ENCODE data around the gene SART3.

Gene SART3

DNA sequence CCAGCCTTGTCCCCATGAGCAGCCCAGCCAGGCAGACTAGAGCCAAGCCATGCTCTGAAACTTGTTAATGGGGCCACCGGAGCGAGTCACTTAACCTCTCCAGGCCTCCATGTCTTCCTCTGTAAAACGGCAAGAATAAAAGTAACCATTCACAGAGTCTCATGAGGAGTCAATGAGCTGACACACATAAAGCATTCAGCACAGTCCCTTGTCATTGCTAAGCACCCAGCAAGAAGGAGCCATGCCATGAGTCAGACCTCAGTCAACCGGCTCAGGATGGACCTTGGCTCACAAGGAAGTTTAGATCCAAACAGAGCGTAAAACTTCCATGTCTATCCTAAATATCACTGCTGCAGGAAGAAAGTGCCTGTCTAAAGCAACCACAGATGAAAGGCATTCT, 35.3 kb downstream of the SART3 start:
- H3K27ac ChIP-seq (ENCODE audit: low read depth, low read length), result no peak overlapping the region
- H3K9me3 ChIP-seq (ENCODE audit: low read length), result no peaks in the 10 kb centered on the region
- H3K4me1 ChIP-seq (ENCODE audit: insufficient read depth, low read length), result no peaks in the 10 kb centered on the region
- no peak overlapping the region for H3K4me3 ChIP-seq (ENCODE audit: low read depth in 1 of 2, low read length in 2 of 2)
- H3K9ac ChIP-seq (ENCODE audit: low read length), result no peak overlapping the region
- H3K36me3 ChIP-seq (ENCODE audit: insufficient read depth, low read length), result peaks cover 95% of the 10 kb centered on the region
- no peaks in the 10 kb centered on the region for H3K27me3 ChIP-seq (ENCODE audit: control insufficient read depth in 1 of 2, insufficient read depth in 2 of 2, low read length in 2 of 2)

DNA sequence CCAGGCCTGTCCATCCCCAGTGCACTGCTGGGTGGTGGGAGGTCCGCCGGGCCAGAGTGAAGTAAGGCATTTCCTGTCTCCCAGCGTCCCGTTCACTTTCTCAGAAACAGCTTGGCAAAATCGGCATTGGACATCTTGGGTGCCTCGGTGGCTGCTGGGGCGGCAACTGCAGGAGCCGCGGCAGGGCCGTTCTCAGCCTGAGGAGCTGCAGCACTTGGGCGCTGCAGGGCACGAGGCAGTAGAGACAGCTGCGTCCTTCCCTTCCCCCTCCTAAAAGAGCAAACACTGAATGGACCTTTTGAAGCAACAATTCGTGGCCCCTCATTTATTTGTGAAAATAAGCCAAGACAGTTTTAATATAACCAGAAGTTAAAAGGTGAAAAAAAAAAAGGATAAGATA, 37.6 kb downstream of the SART3 start:
- Histone ChIP-seq H3K9ac (ENCODE audit: low read length) (no peak overlapping the region), H3K9me3 (ENCODE audit: low read length) (no peaks in the 10 kb centered on the region), H3K27me3 (ENCODE audit: control insufficient read depth in 1 of 2, insufficient read depth in 2 of 2, low read length in 2 of 2) (no peaks in the 10 kb centered on the region), H3K4me1 (ENCODE audit: insufficient read depth, low read length) (no peaks in the 10 kb centered on the region), H3K36me3 (ENCODE audit: insufficient read depth, low read length) (peaks cover 90% of the 10 kb centered on the region), H3K27ac (ENCODE audit: low read depth, low read length) (no peak overlapping the region), H3K4me3 (ENCODE audit: low read depth in 1 of 2, low read length in 2 of 2) (no peak overlapping the region)

DNA sequence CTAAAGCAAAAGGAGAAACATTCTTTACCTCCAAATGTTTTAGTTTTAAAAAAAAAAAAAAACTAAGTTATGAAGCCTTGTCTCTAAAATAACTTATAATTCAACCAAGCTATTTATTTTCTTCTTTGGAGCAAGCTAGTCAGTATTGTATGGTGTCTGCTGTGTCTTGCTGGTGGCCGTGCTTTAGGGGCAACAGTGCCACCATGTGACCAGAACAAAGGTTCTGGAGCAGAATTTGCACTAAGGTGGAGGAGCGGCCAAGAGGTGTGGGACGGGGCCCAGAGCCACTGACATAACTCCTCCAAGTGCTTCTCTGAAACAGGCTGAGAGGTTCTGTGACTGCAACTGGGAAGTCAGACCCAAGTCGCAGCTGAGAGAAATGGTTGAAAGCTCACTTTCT, 41.4 kb downstream of the SART3 start:
- Histone ChIP-seq H3K27me3 (ENCODE audit: control insufficient read depth in 1 of 2, insufficient read depth in 2 of 2, low read length in 2 of 2) (no peaks in the 10 kb centered on the region), H3K9ac (ENCODE audit: low read length) (no peak overlapping the region), H3K27ac (ENCODE audit: low read depth, low read length) (no peak overlapping the region), H3K4me3 (ENCODE audit: low read depth in 1 of 2, low read length in 2 of 2) (no peak overlapping the region), H3K36me3 (ENCODE audit: insufficient read depth, low read length) (peaks cover 61% of the 10 kb centered on the region), H3K9me3 (ENCODE audit: low read length) (no peaks in the 10 kb centered on the region), H3K4me1 (ENCODE audit: insufficient read depth, low read length) (peaks cover 12% of the 10 kb centered on the region)

DNA sequence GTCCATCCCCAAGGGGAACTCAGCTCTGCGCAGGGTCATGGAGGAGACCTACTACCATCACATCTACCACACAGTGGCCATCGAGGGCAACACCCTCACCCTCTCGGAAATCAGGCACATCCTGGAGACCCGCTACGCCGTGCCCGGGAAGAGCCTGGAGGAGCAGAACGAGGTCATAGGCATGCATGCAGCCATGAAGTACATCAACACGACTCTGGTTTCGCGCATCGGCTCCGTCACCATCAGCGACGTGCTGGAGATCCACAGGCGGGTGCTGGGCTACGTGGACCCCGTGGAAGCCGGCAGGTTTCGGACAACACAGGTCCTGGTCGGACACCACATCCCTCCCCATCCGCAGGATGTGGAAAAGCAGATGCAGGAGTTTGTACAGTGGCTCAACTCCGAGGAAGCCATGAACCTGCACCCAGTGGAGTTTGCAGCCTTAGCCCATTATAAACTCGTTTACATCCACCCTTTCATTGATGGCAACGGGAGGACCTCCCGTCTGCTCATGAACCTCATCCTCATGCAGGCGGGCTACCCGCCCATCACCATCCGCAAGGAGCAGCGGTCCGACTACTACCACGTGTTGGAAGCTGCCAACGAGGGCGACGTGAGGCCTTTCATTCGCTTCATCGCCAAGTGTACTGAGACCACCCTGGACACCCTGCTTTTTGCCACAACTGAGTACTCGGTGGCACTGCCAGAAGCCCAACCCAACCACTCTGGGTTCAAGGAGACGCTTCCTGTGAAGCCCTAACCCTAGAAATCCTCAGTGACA, 42.1 kb downstream of the SART3 start:
- Histone ChIP-seq H3K4me3 (ENCODE audit: low read depth in 1 of 2, low read length in 2 of 2) (no peak overlapping the region), H3K9me3 (ENCODE audit: low read length) (no peaks in the 10 kb centered on the region), H3K27me3 (ENCODE audit: control insufficient read depth in 1 of 2, insufficient read depth in 2 of 2, low read length in 2 of 2) (no peaks in the 10 kb centered on the region), H3K4me1 (ENCODE audit: insufficient read depth, low read length) (peaks cover 12% of the 10 kb centered on the region), H3K27ac (ENCODE audit: low read depth, low read length) (no peak overlapping the region), H3K9ac (ENCODE audit: low read length) (no peak overlapping the region), H3K36me3 (ENCODE audit: insufficient read depth, low read length) (peaks cover 55% of the 10 kb centered on the region)

DNA sequence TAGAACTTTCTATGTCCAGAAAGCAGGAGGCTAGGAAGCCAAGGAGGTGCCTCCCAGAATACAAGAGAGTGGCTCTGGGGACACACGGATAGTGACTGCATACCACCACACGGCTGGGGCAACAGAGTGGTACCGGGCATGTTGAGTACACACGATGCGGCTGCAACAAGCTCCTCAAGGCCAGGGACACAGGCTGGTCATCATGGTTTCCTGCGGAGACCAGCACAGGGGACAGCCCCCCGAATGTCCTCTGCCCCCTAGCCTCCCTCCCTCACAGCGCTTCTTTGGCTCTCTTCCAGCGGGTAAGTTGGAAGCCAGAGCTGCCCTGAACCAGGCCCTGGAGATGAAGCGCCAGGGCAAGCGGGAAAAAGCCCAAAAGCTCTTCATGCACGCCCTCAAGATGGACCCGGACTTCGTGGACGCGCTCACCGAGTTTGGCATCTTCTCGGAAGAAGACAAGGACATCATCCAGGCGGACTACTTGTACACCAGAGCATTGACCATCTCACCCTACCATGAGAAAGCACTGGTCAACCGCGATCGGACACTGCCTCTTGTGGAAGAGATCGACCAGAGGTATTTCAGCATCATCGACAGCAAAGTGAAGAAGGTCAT, 42.8 kb downstream of the SART3 start:
- Histone ChIP-seq H3K9me3 (ENCODE audit: low read length) (no peaks in the 10 kb centered on the region), H3K27me3 (ENCODE audit: control insufficient read depth in 1 of 2, insufficient read depth in 2 of 2, low read length in 2 of 2) (no peaks in the 10 kb centered on the region), H3K27ac (ENCODE audit: low read depth, low read length) (no peak overlapping the region), H3K4me1 (ENCODE audit: insufficient read depth, low read length) (peaks cover 12% of the 10 kb centered on the region), H3K9ac (ENCODE audit: low read length) (no peak overlapping the region), H3K36me3 (ENCODE audit: insufficient read depth, low read length) (peaks cover 49% of the 10 kb centered on the region), H3K4me3 (ENCODE audit: low read depth in 1 of 2, low read length in 2 of 2) (no peak overlapping the region)

DNA sequence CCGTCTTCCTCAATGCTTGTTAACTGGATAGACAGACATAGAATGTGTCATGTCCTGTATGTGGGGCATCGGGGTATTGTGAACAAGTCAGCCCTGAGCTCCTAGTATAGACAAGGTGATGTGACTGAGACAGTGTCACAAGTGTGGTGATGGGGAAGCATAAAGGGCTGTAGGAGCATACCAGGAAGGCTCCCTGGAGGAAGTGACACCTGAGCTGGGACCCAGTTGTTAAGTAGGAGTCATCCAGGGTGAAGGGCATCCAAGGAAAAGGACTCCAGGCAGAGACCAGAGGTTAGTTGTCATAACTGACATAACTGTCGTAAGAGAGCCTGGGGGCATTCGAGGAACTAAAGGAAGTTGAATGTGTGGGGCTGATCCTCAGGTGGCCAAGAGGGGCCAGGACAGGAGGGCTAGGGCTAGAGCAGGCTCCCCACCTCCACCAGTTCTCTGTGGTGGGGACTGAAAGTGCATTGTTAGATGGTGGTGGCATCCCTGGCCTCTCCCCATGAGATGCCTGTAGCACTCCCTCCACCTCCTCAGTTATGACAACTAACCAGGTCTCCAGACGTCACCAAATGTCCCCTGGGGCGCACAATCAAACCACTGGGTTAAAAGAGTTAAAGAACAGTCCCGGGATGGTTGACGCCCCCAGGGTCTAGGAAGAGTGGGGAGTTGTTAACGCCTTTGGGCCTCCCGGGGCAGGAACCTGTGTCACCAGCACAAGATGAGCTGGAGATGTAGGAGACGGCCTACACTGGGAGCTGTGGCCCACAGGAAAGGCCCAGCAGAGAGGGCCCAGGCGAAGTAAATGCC, 43.5 kb downstream of the SART3 start:
- peaks cover 42% of the 10 kb centered on the region for H3K36me3 ChIP-seq (ENCODE audit: insufficient read depth, low read length)
- H3K27ac ChIP-seq (ENCODE audit: low read depth, low read length), result no peak overlapping the region

DNA sequence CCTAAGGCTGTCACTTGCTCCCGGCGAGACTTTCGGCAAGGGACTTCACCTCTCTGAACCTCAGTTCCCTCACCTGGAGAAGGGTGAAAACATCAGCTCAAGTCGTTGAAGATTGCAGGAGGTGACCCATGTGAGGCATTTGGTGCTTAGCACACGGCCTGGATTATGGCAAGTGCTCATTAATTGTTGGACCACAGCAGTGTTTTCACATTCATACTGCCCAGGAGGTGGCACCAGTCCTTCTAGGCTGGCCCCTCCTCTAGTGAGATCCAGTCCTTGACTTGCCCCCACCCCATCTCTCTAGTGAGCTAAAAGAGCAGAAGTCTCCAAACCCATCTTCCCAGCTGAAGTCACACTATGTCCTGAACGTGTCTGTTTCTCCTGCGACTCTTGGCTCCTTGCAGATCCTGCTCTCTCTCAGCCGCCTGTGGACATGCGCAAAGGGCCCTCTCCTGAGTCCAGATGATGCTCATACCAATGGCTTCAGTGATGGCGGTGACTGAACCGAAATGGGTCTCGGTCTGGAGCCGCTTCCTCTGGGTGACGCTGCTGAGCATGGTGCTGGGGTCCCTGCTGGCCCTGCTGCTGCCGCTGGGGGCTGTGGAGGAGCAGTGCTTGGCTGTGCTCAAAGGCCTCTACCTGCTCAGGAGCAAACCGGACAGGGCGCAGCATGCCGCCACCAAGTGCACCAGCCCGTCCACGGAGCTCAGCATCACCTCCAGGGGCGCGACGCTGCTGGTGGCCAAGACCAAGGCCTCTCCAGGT, 44.3 kb downstream of the SART3 start:
- Histone ChIP-seq H3K4me1 (ENCODE audit: insufficient read depth, low read length) (peaks cover 12% of the 10 kb centered on the region), H3K4me3 (ENCODE audit: low read depth in 1 of 2, low read length in 2 of 2) (no peak overlapping the region), H3K36me3 (ENCODE audit: insufficient read depth, low read length) (peaks cover 36% of the 10 kb centered on the region), H3K27me3 (ENCODE audit: control insufficient read depth in 1 of 2, insufficient read depth in 2 of 2, low read length in 2 of 2) (no peaks in the 10 kb centered on the region), H3K9ac (ENCODE audit: low read length) (peak overlapping the region; percentile 71), H3K9me3 (ENCODE audit: low read length) (no peaks in the 10 kb centered on the region), H3K27ac (ENCODE audit: low read depth, low read length) (no peak overlapping the region)

More for the DNA sequence above, 43.5 kb downstream of the SART3 start:
- no peak overlapping the region for H3K4me3 ChIP-seq (ENCODE audit: low read depth in 1 of 2, low read length in 2 of 2)
- peaks cover 12% of the 10 kb centered on the region for H3K4me1 ChIP-seq (ENCODE audit: insufficient read depth, low read length)
- H3K27me3 ChIP-seq (ENCODE audit: control insufficient read depth in 1 of 2, insufficient read depth in 2 of 2, low read length in 2 of 2), result no peaks in the 10 kb centered on the region
- H3K9me3 ChIP-seq (ENCODE audit: low read length), result no peaks in the 10 kb centered on the region
- H3K9ac ChIP-seq (ENCODE audit: low read length), result no peak overlapping the region

DNA sequence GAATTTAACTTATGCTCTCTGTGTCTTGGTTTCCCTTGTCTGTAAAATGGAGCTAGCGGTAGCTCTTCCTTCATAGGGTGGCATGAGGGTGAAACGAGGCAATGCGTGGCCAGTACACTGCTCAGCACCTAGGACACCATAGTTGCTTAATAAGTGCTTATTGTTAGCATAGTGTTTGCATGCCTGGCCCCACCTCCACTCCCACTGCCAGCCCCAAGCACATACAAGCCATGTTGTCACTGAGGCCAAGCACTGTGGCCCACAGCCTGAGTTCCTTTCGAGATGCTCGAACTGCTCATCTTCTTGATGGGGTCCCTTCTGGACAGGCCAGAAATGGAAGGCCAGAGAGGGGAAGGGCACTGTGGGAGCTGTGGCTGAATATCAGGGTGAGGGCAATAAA, 45.1 kb downstream of the SART3 start:
- H3K27me3 ChIP-seq (ENCODE audit: control insufficient read depth in 1 of 2, insufficient read depth in 2 of 2, low read length in 2 of 2), result no peaks in the 10 kb centered on the region
- H3K36me3 ChIP-seq (ENCODE audit: insufficient read depth, low read length), result peaks cover 28% of the 10 kb centered on the region
- peaks cover 12% of the 10 kb centered on the region for H3K4me1 ChIP-seq (ENCODE audit: insufficient read depth, low read length)
- peak overlapping the region; percentile 74 for H3K27ac ChIP-seq (ENCODE audit: low read depth, low read length)
- H3K9me3 ChIP-seq (ENCODE audit: low read length), result no peaks in the 10 kb centered on the region
- peak overlapping the region; percentile 83 to 92 for H3K4me3 ChIP-seq (ENCODE audit: low read depth in 1 of 2, low read length in 2 of 2)
- peak overlapping the region; percentile 71 for H3K9ac ChIP-seq (ENCODE audit: low read length)

DNA sequence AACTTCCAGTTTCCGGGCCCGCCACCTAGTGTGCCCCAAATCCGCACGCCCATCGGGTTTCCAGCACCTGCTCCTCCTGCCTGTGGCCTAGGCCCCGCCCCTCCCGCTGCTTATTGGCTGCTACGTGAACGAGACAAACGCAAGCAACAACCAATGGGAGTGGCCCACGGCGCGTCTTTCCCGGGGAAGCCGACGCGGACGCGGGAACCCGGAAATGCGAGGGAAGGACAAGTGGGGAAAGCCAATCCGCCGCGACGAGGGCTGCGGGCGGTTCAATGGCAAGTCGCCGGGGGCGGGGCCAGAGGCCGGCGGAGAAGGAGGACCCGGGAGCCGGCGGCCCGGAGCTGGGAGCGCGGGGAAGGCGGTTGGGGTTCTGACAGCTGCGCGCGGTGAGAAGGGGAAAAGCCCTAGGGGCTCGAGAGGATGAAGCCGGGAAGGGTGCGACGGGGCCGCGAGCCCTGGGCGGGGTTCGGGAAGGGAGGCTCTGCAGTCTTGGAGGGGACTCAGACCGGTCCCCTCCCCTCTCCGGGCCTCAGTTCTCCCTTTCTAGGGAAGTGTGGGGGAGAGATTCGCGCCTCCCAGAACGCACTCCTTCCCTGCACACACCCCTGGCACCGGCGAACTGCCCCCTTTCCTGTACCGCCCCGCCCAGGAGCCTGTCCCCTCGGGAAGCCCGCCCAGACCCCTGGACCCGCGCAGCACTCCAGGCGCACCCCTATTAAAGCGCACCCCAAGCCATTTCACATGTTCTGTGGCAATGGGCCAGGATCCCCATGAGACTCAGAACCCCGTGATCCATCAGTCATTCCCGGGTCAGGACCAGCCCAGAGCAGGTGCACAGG, 45.8 kb downstream of the SART3 start, which contains the start of gene FICD:
Gene FICD, plus strand, starts transcription at position 305 of the 842 bp plus-strand sequence. CDS start 1,696 bp downstream, outside the sequence.
- H3K9ac ChIP-seq (ENCODE audit: low read length), result peak within 1 kb of the TSS; percentile 71
- peaks cover 12% of the 10 kb centered on the region for H3K4me1 ChIP-seq (ENCODE audit: insufficient read depth, low read length)
- H3K9me3 ChIP-seq (ENCODE audit: low read length), result no peaks in the 10 kb centered on the region
- H3K4me3 ChIP-seq (ENCODE audit: low read depth in 1 of 2, low read length in 2 of 2), result peak within 1 kb of the TSS; percentile 83 to 92
- H3K27ac ChIP-seq (ENCODE audit: low read depth, low read length), result peak within 1 kb of the TSS; percentile 74
- H3K27me3 ChIP-seq (ENCODE audit: control insufficient read depth in 1 of 2, insufficient read depth in 2 of 2, low read length in 2 of 2), result no peaks in the 10 kb centered on the region
- peaks cover 21% of the 10 kb centered on the region for H3K36me3 ChIP-seq (ENCODE audit: insufficient read depth, low read length)

DNA sequence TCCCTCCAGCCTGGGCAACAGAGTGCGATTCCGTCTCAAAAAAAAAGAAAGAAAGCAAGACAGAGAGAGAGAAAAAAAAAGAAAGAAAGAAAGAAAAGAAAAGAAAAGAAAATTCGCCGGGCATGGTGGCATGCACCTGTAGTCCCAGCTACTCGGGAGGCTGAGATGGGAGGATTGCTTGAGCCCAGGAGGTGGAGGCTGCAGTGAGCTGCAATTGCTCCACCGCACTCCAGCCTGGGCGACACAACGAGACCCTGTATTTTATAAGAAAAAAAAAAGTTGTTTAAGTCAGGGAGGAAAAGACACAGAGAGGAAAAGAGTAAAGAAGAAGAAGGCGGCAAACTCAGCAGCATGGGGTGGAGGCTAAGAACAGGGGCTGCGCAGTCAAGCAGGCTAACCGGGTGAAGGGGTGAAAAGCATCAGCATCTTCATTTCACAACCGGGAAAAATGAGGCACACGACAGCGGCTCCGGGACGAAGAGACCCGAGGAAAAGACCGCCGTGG, 46.5 kb downstream of the SART3 start:
- H3K36me3 ChIP-seq (ENCODE audit: insufficient read depth, low read length), result peaks cover 19% of the 10 kb centered on the region
- H3K27ac ChIP-seq (ENCODE audit: low read depth, low read length), result no peak overlapping the region
- H3K9me3 ChIP-seq (ENCODE audit: low read length), result no peaks in the 10 kb centered on the region
- no peak overlapping the region for H3K9ac ChIP-seq (ENCODE audit: low read length)
- no peaks in the 10 kb centered on the region for H3K27me3 ChIP-seq (ENCODE audit: control insufficient read depth in 1 of 2, insufficient read depth in 2 of 2, low read length in 2 of 2)
- peaks cover 12% of the 10 kb centered on the region for H3K4me1 ChIP-seq (ENCODE audit: insufficient read depth, low read length)
- H3K4me3 ChIP-seq (ENCODE audit: low read depth in 1 of 2, low read length in 2 of 2), result peak overlapping the region in 1 of 2 donors; percentile 92
